ENCODE results near the gene BCL2L1.
"Not testable (repeated sequence)": the region's sequence is repeated elsewhere in the genome, so short reads cannot be mapped to it uniquely, and the experiment has no call there.

Gene BCL2L1

DNA sequence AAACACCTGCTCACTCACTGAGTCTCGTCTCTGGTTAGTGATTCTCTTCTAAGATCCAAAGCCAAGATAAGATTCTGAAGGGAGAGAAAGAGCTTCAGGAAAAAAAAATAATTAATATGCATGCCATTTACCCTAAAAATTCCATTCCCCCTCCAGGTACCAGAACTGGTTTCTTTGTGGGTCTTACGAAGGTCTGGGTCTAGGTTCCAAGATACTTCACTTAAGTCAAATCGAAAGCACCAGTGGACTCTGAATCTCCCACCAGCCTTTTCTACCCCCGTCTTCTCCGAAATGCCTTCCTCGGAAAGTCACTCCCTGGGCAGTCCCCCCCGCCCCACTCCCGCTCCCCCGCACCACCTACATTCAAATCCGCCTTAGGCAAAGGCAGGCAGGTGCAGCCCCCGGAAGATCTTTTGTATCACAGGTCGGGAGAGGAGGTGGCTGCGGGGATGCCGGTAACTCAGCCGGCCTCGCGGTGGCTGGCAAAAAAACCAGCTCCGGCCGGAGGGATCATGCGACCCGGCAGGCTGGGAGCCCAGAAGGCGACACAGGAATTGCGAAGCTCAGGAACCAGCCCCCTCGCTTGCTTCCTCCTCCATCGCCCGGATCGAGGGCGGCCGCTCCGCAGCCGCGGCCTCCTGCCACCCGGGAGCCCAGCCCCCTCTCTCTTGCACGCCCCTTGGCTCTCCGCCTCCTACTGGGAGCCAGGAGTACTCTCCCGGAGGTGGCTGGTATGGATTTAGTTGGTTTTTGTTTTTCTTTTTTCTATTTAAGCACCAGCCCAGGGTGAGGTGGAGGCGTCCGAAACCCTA lies at the start of gene BCL2L1:
TSS of gene BCL2L1 (minus strand) at position 612 of the 812 bp plus-strand sequence. CDS start 650 bp downstream, outside the sequence.
- peak; percentile 76 to 89 for DNase-seq

DNA sequence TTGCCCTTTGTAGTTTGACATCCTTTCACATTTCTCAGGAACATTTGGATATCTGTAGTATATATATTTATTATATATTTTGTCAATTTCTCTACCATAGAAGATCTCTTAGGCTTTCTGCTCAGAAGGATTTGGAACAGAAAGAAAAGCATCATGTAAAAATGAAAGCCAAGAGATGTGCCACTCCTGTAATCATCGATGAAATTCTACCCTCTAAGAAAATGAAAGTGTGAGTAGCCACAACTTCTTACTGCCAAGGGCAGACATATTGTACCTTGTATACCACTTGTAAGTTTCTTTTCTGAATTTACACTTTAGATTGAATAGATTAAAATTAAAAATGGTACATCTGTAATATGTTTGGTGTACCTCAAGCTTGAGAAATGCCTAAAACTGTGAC lies 47.6 kb upstream of the BCL2L1 start:
- DNase-seq, result no peak

GRCh38 chr20:31769681-31770080 lies 47.0 kb upstream of the BCL2L1 start:
- DNase-seq, result no peak

- DNase-seq, result no peak
These were observed 45.1 kb upstream of the BCL2L1 start for GRCh38 chr20:31767805-31768204.

DNA sequence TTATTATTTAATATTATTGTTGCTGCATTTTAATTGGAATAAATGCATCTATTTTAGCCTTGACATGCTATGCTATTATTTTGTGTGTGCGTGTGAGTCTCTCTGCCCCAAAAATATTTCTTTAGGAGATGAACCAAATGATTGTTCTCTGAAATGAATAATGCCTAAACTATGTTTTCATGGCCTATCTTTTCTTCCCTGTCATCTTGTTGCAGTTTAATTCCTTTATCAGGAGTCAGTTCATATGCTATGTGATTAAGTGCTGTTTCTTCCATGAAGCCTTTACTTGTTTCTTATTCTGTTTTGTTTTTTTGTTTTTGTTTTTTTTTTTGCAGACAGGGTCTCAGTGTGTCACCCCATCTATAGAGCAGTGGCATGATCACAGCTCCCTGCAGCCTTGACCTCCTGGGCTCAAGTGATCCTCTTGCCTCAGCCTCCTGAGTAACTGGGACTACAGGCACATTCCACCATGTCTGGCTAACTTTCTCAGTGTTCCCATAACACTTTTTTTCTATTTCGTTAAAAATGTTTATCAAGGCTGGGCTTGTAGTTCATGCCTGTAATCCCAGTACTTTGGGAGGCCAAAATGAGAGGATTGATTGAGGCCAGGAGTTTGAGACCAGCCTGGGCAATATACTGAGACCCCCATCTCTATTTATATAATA lies 42.1 kb upstream of the BCL2L1 start:
- no peak for DNase-seq

GRCh38 chr20:31760519-31761240 lies 38.0 kb upstream of the BCL2L1 start:
- DNase-seq, result no peak

DNA sequence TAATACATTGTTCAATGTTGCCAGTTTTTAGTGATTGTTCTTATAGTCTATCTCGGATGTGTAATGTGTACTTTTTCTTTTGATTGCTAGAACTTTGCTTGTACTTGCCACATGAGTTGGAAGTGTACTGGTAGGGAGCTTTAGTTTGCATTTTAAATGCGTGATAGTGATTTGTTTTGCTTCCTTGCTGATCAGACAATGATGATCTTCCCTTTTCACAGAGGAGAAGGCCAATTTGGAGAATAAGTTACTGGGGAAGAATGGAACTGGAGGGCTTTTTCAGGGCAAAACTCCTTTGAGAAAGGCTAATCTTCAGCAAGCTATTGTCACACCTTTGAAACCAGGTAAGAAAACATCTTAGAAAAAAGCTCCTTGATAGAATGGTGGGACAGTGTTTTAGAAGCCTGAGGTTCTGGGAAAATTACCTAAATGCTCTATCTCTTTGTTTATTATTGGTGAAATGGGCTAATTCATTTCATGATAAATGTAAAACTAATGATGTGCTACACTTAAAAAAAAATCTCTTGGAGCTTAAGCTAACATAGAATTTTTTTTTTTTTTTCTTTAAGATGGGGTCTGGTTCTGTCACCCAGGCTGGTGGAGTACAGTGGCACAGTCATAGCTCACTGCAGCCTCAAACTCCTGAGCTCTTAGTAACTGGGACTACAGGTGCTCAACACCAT lies 37.3 kb upstream of the BCL2L1 start:
- no peak for DNase-seq

DNA sequence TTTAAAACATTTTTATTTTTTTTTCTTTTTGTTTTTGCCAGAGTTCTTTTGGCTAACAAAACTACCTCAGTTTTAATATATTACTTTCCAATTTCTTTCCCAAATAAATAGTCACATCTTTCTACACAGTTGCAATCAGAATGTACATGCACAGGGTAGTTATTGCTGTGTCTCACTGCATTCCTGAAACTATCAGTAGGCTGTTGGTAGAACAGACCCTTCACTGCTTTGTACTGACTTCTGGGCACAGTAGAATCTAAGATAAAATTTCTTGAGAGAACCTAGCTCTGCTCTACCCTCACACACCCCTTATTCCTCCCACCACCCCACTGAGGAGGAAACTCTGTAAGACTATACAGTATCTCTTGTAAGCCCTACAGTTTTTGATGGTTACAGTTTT lies 36.3 kb upstream of the BCL2L1 start:
- DNase-seq, result no peak

- DNase-seq, result no peak
These were observed 35.9 kb upstream of the BCL2L1 start for GRCh38 chr20:31758521-31758920.

DNA sequence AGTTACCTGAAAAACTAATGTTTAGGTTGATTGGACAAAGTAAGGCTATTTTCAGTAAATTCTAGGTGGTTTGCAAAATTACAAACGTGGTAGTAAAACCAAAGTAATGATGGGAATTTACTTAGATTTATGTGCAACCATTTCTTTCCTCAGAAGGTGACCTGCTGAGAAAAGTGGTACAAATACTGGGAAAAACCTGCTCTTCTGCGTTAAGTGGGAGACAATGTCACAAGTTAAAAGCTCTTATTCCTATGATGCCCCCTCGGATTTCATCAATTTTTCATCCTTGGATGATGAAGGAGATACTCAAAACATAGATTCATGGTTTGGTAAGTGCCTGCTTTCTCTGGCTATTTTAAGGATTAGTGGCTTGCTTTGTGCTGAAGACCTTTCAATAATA lies 34.6 kb upstream of the BCL2L1 start:
- DNase-seq, result no peak

GRCh38 chr20:31751126-31751525 lies 28.5 kb upstream of the BCL2L1 start:
- no peak for DNase-seq

DNA sequence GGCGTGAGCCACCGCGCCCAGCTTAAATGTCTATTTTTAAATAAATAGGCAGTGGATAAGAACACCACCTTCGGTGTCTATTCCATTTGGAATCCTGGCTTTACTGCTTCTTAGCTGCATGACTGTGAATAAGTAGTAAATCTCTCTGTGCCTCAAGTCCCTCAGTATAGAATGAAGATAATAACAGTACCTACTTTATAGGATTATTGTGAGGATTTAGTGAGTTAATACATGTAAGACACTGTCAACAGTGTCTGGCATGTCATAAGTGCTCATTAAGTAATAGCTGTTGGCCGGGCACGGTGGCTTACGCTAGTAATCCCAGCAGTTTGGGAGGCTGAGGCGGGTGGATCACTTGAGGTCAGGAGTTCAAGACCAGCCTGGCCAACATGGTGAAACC lies 26.6 kb upstream of the BCL2L1 start:
- no peak for DNase-seq

- no peak for DNase-seq
These were observed 25.0 kb upstream of the BCL2L1 start for GRCh38 chr20:31747640-31748039.

GRCh38 chr20:31747028-31747427 lies 24.4 kb upstream of the BCL2L1 start:
- DNase-seq, result not testable (repeated sequence)

- no peak for DNase-seq
These were observed 23.6 kb upstream of the BCL2L1 start for GRCh38 chr20:31746068-31746878.

DNA sequence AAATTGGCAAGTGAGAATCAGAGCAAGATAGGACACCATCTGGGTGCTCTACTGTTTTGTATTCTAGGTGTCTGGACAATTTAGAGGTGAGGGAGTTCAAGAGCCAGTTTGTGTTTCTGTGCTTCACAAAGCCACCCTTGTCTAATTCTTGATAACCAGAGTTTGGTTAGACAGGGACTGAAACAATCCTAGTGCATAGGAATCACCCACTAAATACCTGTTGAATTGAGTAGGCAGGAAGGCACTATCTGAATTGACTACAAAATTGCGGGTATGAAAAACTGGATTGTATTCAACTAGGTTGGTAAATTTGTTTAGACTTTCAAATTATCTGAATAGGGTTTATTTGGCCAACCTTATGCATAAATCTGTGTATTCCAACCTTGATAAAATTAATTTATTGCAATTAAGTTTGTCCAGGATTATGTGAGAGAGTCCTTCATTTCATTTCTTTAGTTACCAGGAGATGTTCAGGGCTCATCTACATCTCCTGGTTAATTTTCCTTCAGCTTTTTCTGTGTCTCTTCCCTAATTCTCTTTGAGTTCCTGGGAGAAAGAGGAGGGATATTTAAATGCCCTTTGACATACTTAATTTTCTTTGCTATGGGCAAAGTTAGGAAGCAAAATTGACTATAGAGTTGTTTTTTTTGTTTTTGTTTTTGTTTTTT lies 18.1 kb upstream of the BCL2L1 start:
- no peak for DNase-seq

- no peak for DNase-seq
These were observed 17.5 kb upstream of the BCL2L1 start for GRCh38 chr20:31740208-31740607.

DNA sequence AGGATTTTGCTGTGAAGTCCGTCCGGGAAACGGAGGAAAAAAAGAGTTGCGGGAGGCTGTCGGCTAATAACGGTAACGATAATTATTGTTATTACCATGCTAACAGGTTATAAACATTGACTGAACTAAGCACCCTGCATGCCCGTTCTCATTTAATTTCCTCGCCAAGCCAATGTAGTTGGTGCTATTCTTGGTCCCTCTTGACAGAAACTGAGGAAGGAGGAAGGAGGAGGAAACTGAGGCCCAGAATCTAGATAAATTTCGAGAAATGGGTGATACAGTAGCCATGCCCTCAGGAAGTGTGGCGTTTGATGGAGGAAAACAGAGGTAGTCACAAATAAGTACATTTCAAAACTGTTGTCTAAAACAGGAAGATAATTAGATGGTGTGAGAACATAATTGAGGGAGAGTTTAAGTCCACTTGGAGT lies 16.9 kb upstream of the BCL2L1 start:
- no peak for DNase-seq

DNA sequence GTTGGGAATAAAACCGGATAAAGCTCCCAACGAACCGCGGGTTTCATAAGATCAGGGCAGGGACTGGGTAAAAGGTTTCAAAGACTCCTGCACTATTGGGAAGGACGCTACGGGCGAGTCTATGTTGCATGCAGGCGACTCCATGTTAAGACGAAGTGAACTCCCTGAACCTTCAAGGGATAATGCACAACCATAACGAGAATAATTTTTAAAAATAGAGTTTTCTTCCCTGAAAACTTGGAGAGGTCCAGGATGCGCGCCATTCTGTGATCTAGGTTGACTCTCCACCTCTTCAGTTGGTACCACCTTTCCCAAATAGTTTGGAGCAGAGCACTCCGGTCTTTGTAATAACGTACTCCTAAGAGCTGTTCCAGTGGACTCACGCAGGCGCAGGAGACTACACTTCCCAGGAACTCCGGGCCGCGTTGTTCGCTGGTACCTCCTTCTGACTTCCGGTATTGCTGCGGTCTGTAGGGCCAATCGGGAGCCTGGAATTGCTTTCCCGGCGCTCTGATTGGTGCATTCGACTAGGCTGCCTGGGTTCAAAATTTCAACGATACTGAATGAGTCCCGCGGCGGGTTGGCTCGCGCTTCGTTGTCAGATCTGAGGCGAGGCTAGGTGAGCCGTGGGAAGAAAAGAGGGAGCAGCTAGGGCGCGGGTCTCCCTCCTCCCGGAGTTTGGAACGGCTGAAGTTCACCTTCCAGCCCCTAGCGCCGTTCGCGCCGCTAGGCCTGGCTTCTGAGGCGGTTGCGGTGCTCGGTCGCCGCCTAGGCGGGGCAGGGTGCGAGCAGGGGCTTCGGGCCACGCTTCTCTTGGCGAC lies 16.3 kb upstream of the BCL2L1 start, which contains the start of gene TPX2:
TSS of gene TPX2 (plus strand) at position 562 of the 821 bp plus-strand sequence. CDS start 18,187 bp downstream, outside the sequence.
- peak; percentile 81 to 88 for DNase-seq

DNA sequence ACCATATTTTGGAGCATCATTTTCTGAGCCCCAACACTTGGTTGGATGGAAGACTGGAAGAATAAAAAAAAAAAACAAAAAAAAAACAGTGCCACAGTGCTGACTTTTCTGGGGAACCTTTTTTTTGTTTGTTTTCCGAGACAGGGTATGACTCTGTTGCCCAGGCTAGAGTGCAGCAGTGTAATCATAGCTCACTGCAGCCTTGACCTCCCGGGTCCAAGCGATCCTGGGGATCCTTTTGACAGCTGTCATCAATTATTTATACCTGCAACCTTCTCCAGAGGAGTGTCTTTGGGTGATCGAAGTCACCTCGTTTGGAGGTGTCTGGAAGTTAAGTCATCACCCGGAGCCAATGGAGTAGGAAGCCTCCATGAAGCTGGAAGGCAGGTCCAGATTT lies 8.7 kb upstream of the BCL2L1 start:
- DNase-seq, result no peak
